ENCODE results near the gene NANS. TPM values are rescaled to one million over a fixed set of nuclear protein-coding genes. Genes with fewer than 3 reads are reported as not detected.

Gene NANS
- total and polyA plus RNA-seq, 10 of the 15 experiments (the other 5 are each of a cell fraction or from before 2014, with no cell fraction given): 21.0 to 126 (median 52.3) TPM

DNA sequence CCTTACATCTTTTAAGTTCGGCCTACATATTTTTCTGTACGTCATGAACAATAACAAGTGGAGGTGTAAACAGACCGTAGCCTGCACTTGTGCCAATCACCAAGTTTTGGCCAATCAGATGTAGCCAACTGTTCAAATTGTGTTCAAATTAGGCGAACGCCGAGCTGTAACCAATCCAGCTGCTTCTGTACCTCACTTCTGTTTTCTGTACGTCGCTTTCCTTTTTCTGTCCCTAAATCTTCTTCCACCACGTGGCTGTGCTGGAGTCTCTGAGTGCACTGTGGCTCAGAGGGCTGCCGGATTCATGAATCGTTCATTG, 36.0 kb downstream of the NANS start:
- H3K4me3 ChIP-seq: no peak overlapping the region
- H2AFZ ChIP-seq (ENCODE audit: control insufficient read depth, low read depth, low read length): no peak overlapping the region
- peaks cover 6% of the 10 kb centered on the region; the same call in 1 of the 2 replicates for H3K4me1 ChIP-seq (ENCODE audit: control insufficient read depth, insufficient read depth, low read length)
- ChIA-PET CTCF (interaction anchor here (0.8 kb wide), 1 partner anchor 26 kb away, joined by 3 read pairs; the partner anchor contains the start of gene TRIM14), SMC1A (ENCODE audit: uncharacterized antibody, unreplicated experiment) (interaction anchor here (0.9 to 1.3 kb wide), 3 partner anchors 17 to 45 kb away, joined by 3 to 4 read pairs (median 3); no protein-coding TSS in a partner anchor), POLR2A (interaction anchor here (0.5 kb wide), 1 partner anchor 16 kb away, joined by 4 read pairs; no protein-coding TSS in a partner anchor), RAD21 (ENCODE audit: unreplicated experiment) (no interaction called here)
- no peaks in the 10 kb centered on the region for H3K79me2 ChIP-seq (ENCODE audit: control insufficient read depth, insufficient read depth, low read length)
- H3K9ac ChIP-seq (ENCODE audit: control insufficient read depth, insufficient read depth, low read length): no peak overlapping the region
- no peaks in the 10 kb centered on the region for H4K20me1 ChIP-seq (ENCODE audit: control insufficient read depth, insufficient read depth)
- TF ChIP-seq ZNF217 (IDR thresholded peaks at IDR 0.05) (no peak), HDGF (IDR thresholded peaks at IDR 0.05) (no peak), MTA2 (IDR thresholded peaks at IDR 0.05; ENCODE audit: low read depth) (no peak), NFYA (IDR thresholded peaks at IDR 0.05; ENCODE audit: borderline replicate concordance, low read depth, low read length) (no peak), ZNF207 (IDR thresholded peaks at IDR 0.05; ENCODE audit: borderline replicate concordance) (no peak), ATF7 (IDR thresholded peaks at IDR 0.05; ENCODE audit: low read depth) (no peak), MLLT1 (IDR thresholded peaks at IDR 0.05) (no peak), HCFC1 (IDR thresholded peaks at IDR 0.05; ENCODE audit: low read length) (no peak), RAD21 (IDR thresholded peaks at IDR 0.05; ENCODE audit: insufficient read depth, low read depth, low read length) (no peak), PKNOX1 (IDR thresholded peaks at IDR 0.05) (no peak), ZNF24 (IDR thresholded peaks at IDR 0.05) (no peak), ZNF274 (IDR thresholded peaks at IDR 0.05; ENCODE audit: insufficient read depth, insufficient read length) (no peak)
- TF ChIP-seq, protein P1, sequence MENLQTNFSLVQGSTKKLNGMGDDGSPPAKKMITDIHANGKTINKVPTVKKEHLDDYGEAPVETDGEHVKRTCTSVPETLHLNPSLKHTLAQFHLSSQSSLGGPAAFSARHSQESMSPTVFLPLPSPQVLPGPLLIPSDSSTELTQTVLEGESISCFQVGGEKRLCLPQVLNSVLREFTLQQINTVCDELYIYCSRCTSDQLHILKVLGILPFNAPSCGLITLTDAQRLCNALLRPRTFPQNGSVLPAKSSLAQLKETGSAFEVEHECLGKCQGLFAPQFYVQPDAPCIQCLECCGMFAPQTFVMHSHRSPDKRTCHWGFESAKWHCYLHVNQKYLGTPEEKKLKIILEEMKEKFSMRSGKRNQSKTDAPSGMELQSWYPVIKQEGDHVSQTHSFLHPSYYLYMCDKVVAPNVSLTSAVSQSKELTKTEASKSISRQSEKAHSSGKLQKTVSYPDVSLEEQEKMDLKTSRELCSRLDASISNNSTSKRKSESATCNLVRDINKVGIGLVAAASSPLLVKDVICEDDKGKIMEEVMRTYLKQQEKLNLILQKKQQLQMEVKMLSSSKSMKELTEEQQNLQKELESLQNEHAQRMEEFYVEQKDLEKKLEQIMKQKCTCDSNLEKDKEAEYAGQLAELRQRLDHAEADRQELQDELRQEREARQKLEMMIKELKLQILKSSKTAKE (IDR thresholded peaks at IDR 0.05; ENCODE audit: low read depth, poor library complexity, severe bottlenecking): no peak
- TF ChIP-seq, protein P2, sequence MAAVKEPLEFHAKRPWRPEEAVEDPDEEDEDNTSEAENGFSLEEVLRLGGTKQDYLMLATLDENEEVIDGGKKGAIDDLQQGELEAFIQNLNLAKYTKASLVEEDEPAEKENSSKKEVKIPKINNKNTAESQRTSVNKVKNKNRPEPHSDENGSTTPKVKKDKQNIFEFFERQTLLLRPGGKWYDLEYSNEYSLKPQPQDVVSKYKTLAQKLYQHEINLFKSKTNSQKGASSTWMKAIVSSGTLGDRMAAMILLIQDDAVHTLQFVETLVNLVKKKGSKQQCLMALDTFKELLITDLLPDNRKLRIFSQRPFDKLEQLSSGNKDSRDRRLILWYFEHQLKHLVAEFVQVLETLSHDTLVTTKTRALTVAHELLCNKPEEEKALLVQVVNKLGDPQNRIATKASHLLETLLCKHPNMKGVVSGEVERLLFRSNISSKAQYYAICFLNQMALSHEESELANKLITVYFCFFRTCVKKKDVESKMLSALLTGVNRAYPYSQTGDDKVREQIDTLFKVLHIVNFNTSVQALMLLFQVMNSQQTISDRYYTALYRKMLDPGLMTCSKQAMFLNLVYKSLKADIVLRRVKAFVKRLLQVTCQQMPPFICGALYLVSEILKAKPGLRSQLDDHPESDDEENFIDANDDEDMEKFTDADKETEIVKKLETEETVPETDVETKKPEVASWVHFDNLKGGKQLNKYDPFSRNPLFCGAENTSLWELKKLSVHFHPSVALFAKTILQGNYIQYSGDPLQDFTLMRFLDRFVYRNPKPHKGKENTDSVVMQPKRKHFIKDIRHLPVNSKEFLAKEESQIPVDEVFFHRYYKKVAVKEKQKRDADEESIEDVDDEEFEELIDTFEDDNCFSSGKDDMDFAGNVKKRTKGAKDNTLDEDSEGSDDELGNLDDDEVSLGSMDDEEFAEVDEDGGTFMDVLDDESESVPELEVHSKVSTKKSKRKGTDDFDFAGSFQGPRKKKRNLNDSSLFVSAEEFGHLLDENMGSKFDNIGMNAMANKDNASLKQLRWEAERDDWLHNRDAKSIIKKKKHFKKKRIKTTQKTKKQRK (IDR thresholded peaks at IDR 0.05; ENCODE audit: low read depth, low read length): no peak
- TF ChIP-seq, protein P3, sequence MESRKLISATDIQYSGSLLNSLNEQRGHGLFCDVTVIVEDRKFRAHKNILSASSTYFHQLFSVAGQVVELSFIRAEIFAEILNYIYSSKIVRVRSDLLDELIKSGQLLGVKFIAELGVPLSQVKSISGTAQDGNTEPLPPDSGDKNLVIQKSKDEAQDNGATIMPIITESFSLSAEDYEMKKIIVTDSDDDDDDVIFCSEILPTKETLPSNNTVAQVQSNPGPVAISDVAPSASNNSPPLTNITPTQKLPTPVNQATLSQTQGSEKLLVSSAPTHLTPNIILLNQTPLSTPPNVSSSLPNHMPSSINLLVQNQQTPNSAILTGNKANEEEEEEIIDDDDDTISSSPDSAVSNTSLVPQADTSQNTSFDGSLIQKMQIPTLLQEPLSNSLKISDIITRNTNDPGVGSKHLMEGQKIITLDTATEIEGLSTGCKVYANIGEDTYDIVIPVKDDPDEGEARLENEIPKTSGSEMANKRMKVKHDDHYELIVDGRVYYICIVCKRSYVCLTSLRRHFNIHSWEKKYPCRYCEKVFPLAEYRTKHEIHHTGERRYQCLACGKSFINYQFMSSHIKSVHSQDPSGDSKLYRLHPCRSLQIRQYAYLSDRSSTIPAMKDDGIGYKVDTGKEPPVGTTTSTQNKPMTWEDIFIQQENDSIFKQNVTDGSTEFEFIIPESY (IDR thresholded peaks at IDR 0.05): no peak
- H3K27me3 ChIP-seq (replicated peaks in 1 of 2; ENCODE audit: control insufficient read depth in 2 of 2, insufficient read depth in 2 of 2, low read length in 1 of 2): no peaks in the 10 kb centered on the region
- no TSS peak for BruUV-seq (replicated peaks)
- peaks cover 11 to 24% of the 10 kb centered on the region in 2 experiments for H3K36me3 ChIP-seq (ENCODE audit: control insufficient read depth in 2 of 2, insufficient read depth in 2 of 2, low read length in 1 of 2)
- in situ Hi-C loops (cut with MboI) (no loop called here), intact Hi-C loops (cut with micrococcal nuclease; ENCODE audit: unreplicated experiment) (no loop called here)
- 89% methylated on average over 11 of the region's 11 CpGs for WGBS (ENCODE audit: insufficient coverage, insufficient replicate concordance, low lambda C conversion rate, missing lambda C conversion rate)
- FAIRE-seq: no peak
- no peak for ATAC-seq
- H3K27ac ChIP-seq (ENCODE audit: control insufficient read depth, insufficient read depth): no peak overlapping the region
- no peak for DNase-seq (ENCODE audit: low read depth, low spot score)
- no peak overlapping the region for H3K4me2 ChIP-seq (ENCODE audit: control insufficient read depth, insufficient read depth)
- no peaks in the 10 kb centered on the region for H3K9me3 ChIP-seq (replicated peaks; ENCODE audit: control insufficient read depth, insufficient read depth, low read length)

Data from GM12878 (cell line).